M059J (cell line): ENCODE results near the gene CTNNA3. TPM values are rescaled to one million over a fixed set of nuclear protein-coding genes. Genes with fewer than 3 reads are reported as not detected.

Source experiments
- DNase-seq: peaks from one replicate; pipeline ENCODE4 v3.0.0-alpha.2; 2012; ENCODE audit warnings: low read depth
- total RNA-seq: library from RNA; depleted of rRNA; stranded (reverse); fragments of >200 nt; shearing (Covaris generic); gene quantifications from 2 replicates; pipeline ENCODE4 v1.2.3, GENCODE V29; 2014

CTNNA3 gene
- total RNA-seq, 1 experiment from 2014 or later = 0.02 TPM

DNA sequence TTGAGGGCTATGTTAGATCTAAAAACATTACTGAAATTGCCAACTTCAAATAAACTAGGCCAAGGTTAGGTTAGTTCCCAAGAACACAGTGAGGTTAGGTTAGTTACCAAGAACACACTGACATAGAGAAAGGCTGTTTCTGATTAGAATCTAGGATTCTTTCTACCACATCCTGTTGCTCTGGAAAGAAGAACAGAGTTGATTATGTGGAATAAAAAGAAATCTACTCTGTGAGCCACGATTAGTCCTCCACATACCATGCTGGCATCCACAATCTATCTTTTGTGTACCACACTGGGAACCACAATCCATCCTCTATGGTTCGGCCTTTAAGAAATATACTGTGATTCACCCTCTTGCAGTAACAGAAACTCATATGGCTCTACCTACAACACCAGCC, 678.8 kb downstream of the CTNNA3 start:
- no peak for DNase-seq

DNA sequence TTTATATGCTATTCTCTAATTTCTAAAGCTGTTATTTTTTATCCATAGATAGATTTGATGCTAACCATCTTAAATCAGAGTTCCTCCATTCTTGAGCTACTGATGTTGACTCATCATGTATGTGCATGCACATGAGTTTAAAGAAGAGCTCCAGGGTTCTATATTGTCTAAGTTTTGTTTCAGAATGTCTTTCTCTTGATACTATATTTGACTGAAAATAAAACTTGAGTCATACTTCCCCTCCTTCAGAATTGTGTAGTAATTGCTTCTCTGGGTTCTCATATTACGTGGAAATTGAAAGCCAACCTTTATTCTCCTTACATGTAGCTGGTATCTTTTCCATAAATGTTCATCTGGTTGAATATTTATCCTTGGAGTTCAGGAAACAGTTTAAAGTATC, 680.8 kb downstream of the CTNNA3 start:
- DNase-seq = no peak

- no peak for DNase-seq
Measured at GRCh38 chr10:67011981-67012380, 684.0 kb downstream of the CTNNA3 start.

- no peak for DNase-seq
Measured at GRCh38 chr10:67011480-67011879, 684.5 kb downstream of the CTNNA3 start.

DNA sequence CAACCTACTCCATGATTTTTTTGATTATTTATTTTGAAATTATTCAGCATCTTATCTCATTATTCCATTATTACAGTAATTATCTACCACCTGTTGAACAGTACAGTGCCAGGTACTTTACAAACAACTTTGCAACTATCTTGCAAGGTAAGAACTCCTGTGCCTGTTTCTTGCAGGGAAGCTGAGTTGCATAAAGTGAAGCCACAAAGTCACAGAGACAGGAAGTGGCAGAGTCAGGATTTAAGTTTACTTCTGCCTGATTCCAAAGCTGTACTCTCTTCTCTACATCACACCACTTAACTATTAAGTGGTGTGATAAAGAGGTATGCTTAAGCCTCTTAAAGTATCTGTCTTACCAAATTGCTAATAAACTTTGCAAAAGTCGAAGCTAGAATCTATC, 690.0 kb downstream of the CTNNA3 start:
- DNase-seq = no peak

DNA sequence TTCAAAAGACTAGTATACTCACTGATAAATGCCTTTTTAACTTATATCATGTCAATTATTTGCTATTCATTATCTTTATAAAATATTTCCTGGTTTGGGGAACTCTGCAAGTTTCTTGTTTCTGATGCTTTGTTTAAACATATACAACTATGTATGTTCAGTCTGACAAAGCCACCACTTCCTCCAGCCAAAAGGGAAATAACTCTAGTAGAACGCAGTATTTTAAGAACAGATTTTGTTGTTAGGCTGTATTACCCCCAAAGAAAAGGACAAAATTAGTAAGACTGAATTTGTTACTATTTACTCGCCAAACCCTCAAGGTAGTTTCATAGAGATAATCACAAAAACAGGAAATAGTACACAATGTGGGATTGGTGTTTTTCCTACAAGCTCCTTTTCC, 691.3 kb downstream of the CTNNA3 start:
- DNase-seq = no peak

DNA sequence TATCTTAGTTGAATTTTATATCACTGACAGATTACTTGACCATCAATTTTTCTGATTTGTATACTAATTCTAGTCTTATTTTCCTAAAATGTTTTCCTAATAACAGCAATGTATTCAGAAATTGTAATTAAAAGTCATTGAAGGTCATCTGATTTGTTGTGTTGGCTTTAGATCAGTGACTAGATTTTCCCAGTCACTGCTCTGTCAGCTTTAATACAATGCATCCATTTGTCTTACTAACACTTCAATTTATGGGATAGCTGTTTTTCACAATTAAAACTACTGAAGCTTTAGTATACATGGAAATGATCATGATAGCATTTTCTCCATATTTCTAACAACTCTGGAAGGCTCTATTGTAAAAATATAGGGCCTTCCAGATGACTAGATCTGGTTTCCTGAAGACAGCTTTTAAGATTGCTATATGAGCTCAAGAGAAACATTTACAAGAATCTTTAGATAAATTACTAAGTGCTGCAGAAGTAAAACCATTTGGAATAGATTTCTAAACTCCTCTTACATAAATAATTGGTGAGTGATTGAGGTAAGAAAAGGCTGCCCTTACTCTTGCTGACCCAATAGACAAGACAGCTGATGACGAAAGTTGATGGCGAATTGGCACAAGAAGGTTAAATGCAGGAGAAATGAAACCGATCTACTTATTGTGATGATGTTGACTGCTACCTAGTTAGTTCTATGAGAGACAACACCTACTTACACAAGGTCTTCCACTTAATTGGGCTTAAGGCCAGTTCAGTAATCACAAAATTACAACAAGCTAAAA, 696.0 kb downstream of the CTNNA3 start:
- DNase-seq = no peak

GRCh38 chr10:66996996-66997395, 699.0 kb downstream of the CTNNA3 start:
- DNase-seq = no peak

- no peak for DNase-seq
Measured at GRCh38 chr10:66990143-66990830, 705.7 kb downstream of the CTNNA3 start.

- DNase-seq = no peak
Measured at GRCh38 chr10:66983475-66983818, 712.5 kb downstream of the CTNNA3 start.

DNA sequence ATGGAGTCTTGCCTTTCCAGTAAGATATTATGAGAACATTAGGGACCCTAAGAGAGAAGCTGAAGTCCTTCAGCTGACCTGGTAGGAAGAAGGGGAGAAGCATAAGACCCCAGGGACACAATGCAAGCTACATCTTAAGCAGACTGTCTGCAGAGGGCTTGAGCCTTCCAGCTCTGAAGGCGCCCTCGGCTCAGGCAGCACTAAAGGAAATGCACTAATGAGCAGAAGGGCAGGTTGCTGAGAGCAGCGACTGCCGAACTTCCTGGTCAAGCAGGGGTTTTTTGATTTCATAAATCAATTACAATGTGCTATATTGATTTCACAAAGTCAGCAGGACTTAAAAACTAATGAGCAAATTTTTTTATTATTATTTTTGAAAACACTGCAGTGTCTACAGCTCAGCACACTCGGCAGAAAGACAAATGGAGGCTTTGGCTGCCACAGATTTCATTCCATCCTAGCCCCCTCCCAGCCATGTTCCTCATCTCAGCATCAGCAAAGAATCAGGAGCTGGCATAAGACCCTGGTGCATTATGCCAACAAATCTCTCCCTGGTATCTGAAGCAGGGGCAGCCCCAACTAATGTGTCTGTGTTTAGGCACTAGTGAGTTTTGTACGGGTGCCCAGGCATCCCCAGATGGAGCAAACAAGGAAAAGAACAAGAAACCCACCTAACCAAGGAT, 713.1 kb downstream of the CTNNA3 start:
- no peak for DNase-seq

- no peak for DNase-seq
Measured at GRCh38 chr10:66982053-66982420, 714.0 kb downstream of the CTNNA3 start.

GRCh38 chr10:66981361-66982052, 714.5 kb downstream of the CTNNA3 start:
- DNase-seq = no peak

DNA sequence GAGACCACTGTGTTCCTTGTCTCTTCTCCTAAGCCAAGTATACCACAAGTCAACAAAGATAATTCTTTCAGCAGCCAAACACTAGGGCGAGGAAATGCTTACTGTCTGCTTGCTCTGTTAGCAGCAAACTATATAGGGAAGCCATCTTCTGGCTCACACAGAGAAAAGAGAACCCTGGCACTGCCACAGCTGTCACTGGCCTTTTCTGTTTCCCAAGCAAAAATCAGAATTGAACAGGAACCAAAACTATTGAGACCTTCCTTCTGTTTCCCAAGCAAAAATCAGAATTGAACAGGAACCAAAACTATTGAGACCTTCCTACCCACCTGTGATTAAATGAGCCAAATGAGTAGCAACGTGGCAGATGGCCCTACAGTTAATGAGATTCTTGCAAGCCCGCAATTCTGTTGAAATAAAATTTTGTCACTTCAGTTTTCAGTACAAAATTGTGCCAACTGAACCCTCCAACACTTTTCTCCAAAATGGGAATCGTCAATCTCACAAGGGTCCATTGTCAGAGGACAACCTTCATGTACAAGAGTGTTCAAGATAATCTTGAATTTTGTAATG, 715.7 kb downstream of the CTNNA3 start:
- DNase-seq = no peak

DNA sequence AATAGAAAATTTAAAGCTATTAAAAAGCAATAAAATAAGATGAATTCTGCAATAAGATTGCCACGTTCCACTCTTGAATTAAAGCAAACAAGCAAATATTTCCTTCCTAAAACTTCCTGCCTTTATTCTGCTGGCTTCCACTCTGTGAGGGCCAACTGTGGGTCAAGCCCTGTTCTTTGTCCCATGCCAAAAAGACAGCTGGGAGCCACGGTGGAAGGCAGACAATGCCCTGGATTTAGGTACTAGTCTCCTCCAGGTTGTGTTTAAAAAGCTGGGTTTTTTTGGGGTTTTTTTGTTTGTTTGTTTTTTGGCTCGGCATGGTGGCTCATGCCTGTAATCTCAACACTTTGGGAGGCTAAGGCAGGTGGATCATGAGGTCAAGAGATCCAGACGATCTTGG, 731.0 kb downstream of the CTNNA3 start:
- DNase-seq = no peak

GRCh38 chr10:66958466-66958865, 737.5 kb downstream of the CTNNA3 start:
- no peak for DNase-seq

DNA sequence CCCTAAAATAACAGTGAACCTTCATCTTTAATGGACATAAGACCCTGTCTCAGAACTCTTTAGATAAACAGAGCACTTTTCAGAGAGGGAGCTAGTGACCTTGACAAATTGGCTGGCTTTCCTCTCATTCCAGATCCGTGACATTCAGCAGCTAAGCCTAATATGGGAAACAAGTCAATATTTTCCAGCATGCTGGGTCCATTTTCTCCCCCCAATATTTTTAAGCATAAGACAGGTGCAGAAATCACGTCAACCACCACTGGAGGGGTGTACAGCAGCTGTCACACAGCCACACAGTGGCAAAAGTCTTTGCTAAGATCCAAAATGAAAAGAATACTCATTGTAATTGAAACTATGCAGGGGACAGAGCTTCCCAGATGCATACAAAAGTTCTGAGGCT, 744.1 kb downstream of the CTNNA3 start:
- DNase-seq = no peak

- no peak for DNase-seq
Measured at GRCh38 chr10:66943590-66943989, 752.4 kb downstream of the CTNNA3 start.

- no peak for DNase-seq
Measured at GRCh38 chr10:66942407-66942806, 753.6 kb downstream of the CTNNA3 start.

DNA sequence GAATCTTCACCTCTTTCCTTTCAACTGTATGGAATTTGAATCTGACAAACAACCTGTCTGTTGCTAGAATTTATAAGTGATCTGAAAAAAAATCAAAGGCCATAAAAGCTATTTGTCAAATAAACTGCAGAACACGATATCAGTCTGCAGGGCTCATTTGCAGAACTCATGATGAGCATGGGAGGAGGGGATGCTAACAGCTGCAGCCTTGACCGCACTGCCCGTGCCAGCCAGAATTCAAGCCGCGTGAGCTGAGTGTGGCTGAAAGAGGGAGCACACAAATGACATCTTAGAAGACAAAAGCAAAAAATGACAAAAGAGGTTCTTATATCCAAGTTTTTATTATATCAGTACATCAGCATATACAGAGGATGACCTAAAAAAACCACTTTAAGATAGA, 754.5 kb downstream of the CTNNA3 start:
- no peak for DNase-seq

DNA sequence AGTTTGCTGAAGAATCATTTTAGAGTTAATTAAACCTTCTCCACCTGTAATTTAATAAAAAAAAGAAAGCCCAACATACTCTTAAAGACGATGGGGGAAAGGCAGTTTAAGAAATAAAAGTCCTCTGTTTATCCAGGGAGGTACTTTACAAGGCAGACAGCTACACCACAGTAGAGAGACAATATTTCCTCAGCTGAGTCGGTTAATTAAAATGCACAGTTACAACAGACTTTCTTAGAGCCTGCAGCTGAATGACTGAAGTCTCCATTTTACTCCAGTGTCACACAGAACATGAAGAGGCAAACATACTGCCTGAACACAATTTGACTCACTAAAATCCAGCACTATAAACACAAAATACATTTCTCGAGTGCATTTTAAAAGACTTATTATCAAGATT, 755.0 kb downstream of the CTNNA3 start:
- DNase-seq = no peak

DNA sequence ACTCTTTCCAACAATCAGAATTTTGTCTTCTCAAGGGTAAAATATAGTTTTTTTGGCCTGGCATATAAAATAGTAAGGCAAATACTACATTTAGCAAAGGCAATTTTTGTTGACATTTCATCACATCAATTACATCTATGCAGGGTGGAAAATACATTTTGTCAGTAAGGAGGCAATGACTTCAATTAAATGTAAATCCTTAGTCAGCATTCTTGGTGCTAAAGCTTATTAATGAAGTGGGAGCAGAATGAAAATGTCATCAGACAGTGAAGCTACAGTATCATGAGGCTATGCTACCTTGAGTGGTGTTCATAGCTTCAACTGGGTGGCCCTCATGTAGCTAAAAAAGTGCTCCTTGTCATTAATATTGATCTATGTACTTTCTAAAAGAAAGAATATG, 761.3 kb downstream of the CTNNA3 start:
- no peak for DNase-seq
